HUES6 (cell line): ENCODE data around the gene CTIF.

Source experiments
- H3K27ac ChIP-seq: 2 replicates; pipeline ENCODE4 v1.7.0; 2013; ENCODE audit warnings: low read depth, mild to moderate bottlenecking, low read length, inconsistent platforms
- H3K27me3 ChIP-seq: 2 replicates; pipeline ENCODE4 v1.6.1; 2013; ENCODE audit warnings: low read length; ENCODE audit not compliant: control insufficient read depth, insufficient read depth
- H3K36me3 ChIP-seq: 2 replicates; pipeline ENCODE4 v1.6.1; 2013; ENCODE audit warnings: low read length; ENCODE audit not compliant: control insufficient read depth, insufficient read depth
- H3K4me1 ChIP-seq: 2 replicates; pipeline ENCODE4 v1.6.1; 2013; ENCODE audit warnings: low read length; ENCODE audit not compliant: control insufficient read depth, insufficient read depth
- H3K4me3 ChIP-seq: 2 replicates; pipeline ENCODE4 v1.5.1; 2013; ENCODE audit warnings: low read depth, low read length
- H3K9ac ChIP-seq: one replicate; pipeline ENCODE4 v1.6.1; 2013; ENCODE audit warnings: mild to moderate bottlenecking, low read length
- H3K9me3 ChIP-seq: 2 replicates; pipeline ENCODE4 v1.6.1; 2013; ENCODE audit warnings: low read depth, low read length; ENCODE audit not compliant: control insufficient read depth, insufficient read depth

The CTIF gene

GRCh38 chr18:48842259-48843061 lies 303.6 kb downstream of the CTIF start:
- Histone ChIP-seq H3K4me3 (no peak overlapping the region), H3K4me1 (peaks cover 35% of the 10 kb centered on the region), H3K36me3 (no peaks in the 10 kb centered on the region), H3K9me3 (no peaks in the 10 kb centered on the region), H3K27me3 (no peaks in the 10 kb centered on the region), H3K9ac (no peak overlapping the region), H3K27ac (peak overlapping the region; percentile 20; the same call in 1 of the 2 replicates)

- H3K9ac ChIP-seq: no peak overlapping the region
- no peak overlapping the region for H3K4me3 ChIP-seq
- no peak overlapping the region for H3K27ac ChIP-seq
- no peaks in the 10 kb centered on the region for H3K9me3 ChIP-seq
- peaks cover 41% of the 10 kb centered on the region for H3K4me1 ChIP-seq
- H3K27me3 ChIP-seq: no peaks in the 10 kb centered on the region
- H3K36me3 ChIP-seq: no peaks in the 10 kb centered on the region
These were observed 304.3 kb downstream of the CTIF start for GRCh38 chr18:48843162-48843561.

- Histone ChIP-seq H3K36me3 (no peaks in the 10 kb centered on the region), H3K9me3 (no peaks in the 10 kb centered on the region), H3K27ac (no peak overlapping the region), H3K9ac (no peak overlapping the region), H3K4me3 (no peak overlapping the region), H3K27me3 (no peaks in the 10 kb centered on the region), H3K4me1 (peaks cover 41% of the 10 kb centered on the region)
These were observed 304.8 kb downstream of the CTIF start for GRCh38 chr18:48843596-48843995.

- Histone ChIP-seq H3K9me3 (no peaks in the 10 kb centered on the region), H3K36me3 (no peaks in the 10 kb centered on the region), H3K4me1 (peaks cover 40% of the 10 kb centered on the region), H3K4me3 (no peak overlapping the region), H3K27ac (no peak overlapping the region), H3K27me3 (no peaks in the 10 kb centered on the region), H3K9ac (no peak overlapping the region)
These were observed 305.4 kb downstream of the CTIF start for GRCh38 chr18:48844271-48844670.

GRCh38 chr18:48845174-48845573 lies 306.3 kb downstream of the CTIF start:
- H3K4me3 ChIP-seq: no peak overlapping the region
- H3K36me3 ChIP-seq: no peaks in the 10 kb centered on the region
- H3K27me3 ChIP-seq: no peaks in the 10 kb centered on the region
- no peaks in the 10 kb centered on the region for H3K9me3 ChIP-seq
- H3K27ac ChIP-seq: no peak overlapping the region
- no peak overlapping the region for H3K9ac ChIP-seq
- H3K4me1 ChIP-seq: peaks cover 39% of the 10 kb centered on the region

GRCh38 chr18:48846423-48846932 lies 307.6 kb downstream of the CTIF start:
- Histone ChIP-seq H3K27me3 (no peaks in the 10 kb centered on the region), H3K27ac (no peak overlapping the region), H3K4me1 (peaks cover 43% of the 10 kb centered on the region), H3K4me3 (no peak overlapping the region), H3K9me3 (no peaks in the 10 kb centered on the region), H3K9ac (no peak overlapping the region), H3K36me3 (no peaks in the 10 kb centered on the region)

- H3K9ac ChIP-seq: no peak overlapping the region
- no peak overlapping the region for H3K4me3 ChIP-seq
- H3K36me3 ChIP-seq: no peaks in the 10 kb centered on the region
- H3K27me3 ChIP-seq: no peaks in the 10 kb centered on the region
- H3K4me1 ChIP-seq: peaks cover 46% of the 10 kb centered on the region
- H3K27ac ChIP-seq: 0 out of 2 replicates have a peak overlapping the region, but pooled peaks have one; percentile 60
- H3K9me3 ChIP-seq: no peaks in the 10 kb centered on the region
These were observed 309.1 kb downstream of the CTIF start for GRCh38 chr18:48847807-48848486.

GRCh38 chr18:48848641-48849143 lies 309.9 kb downstream of the CTIF start:
- no peaks in the 10 kb centered on the region for H3K27me3 ChIP-seq
- H3K36me3 ChIP-seq: no peaks in the 10 kb centered on the region
- H3K9me3 ChIP-seq: no peaks in the 10 kb centered on the region
- peak overlapping the region; percentile 60; the same call in 1 of the 2 replicates for H3K27ac ChIP-seq
- H3K4me1 ChIP-seq: peaks cover 51% of the 10 kb centered on the region
- no peak overlapping the region for H3K4me3 ChIP-seq
- no peak overlapping the region for H3K9ac ChIP-seq

GRCh38 chr18:48850822-48851598 lies 312.2 kb downstream of the CTIF start:
- Histone ChIP-seq H3K9ac (peak overlapping the region; percentile 34), H3K36me3 (no peaks in the 10 kb centered on the region)

GRCh38 chr18:48851599-48851960 lies 312.7 kb downstream of the CTIF start:
- peak overlapping the region; percentile 34 for H3K9ac ChIP-seq
- no peaks in the 10 kb centered on the region for H3K9me3 ChIP-seq
- H3K4me3 ChIP-seq: no peak overlapping the region
- peaks cover 71% of the 10 kb centered on the region for H3K4me1 ChIP-seq
- no peaks in the 10 kb centered on the region for H3K27me3 ChIP-seq
- no peaks in the 10 kb centered on the region for H3K36me3 ChIP-seq
- H3K27ac ChIP-seq: peak overlapping the region; percentile 63; the same call in 1 of the 2 replicates

More at GRCh38 chr18:48850822-48851598, 312.2 kb downstream of the CTIF start:
- peaks cover 71% of the 10 kb centered on the region for H3K4me1 ChIP-seq
- no peaks in the 10 kb centered on the region for H3K27me3 ChIP-seq
- H3K4me3 ChIP-seq: no peak overlapping the region
- H3K27ac ChIP-seq: peak overlapping the region; percentile 63; the same call in 1 of the 2 replicates
- no peaks in the 10 kb centered on the region for H3K9me3 ChIP-seq
